Activated T-cell treated with anti-CD3 and anti-CD28 coated beads, Interleukin-2, amount 50 U/mL, for 24 hours (primary cell): ENCODE data around the gene CFAP47.
"Not testable (repeated sequence)": the region's sequence is repeated elsewhere in the genome, so short reads cannot be mapped to it uniquely, and the experiment has no call there.

Source experiments
- DNase-seq: peaks from one replicate; pipeline ENCODE4 v3.0.0-alpha.2; 2020
- H3K27ac Mint-ChIP-seq: 2 replicates; pipeline ENCODE4 v1.8.0; 2020; ENCODE audit warnings: mild to moderate bottlenecking, mixed read lengths
- H3K27me3 Mint-ChIP-seq: 2 replicates; pipeline ENCODE4 v1.8.0; 2020; ENCODE audit warnings: mixed read lengths
- H3K36me3 Mint-ChIP-seq: 2 replicates; pipeline ENCODE4 v1.8.0; 2020; ENCODE audit warnings: low read depth, mixed read lengths
- H3K4me1 Mint-ChIP-seq: 2 replicates; pipeline ENCODE4 v1.8.0; 2020; ENCODE audit warnings: low read depth, mixed read lengths
- H3K4me3 Mint-ChIP-seq: 2 replicates; pipeline ENCODE4 v1.8.0; 2020; ENCODE audit warnings: mild to moderate bottlenecking, moderate library complexity, mixed read lengths
- H3K9me3 Mint-ChIP-seq: 2 replicates; pipeline ENCODE4 v1.8.0; 2020; ENCODE audit warnings: mixed read lengths

CFAP47 gene

DNA sequence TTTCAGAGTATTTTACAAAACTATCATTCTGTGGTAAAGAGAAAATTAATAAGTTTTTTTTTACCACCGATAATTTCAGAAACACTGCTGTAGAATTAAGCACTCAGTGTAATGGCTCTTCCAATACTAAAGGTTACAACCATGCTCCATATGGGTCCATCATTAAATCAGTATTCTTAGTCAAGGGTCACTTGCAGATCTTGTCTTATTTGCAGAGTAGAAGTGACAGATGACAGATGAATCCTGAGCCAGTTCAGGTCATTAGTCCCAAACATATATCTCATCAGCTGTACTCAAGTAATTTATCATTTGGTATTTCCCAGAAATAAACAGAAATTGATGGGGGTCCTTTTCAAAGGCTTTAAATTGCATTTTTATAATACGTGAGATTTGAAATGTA is 182.9 kb downstream of the CFAP47 start:
- Mint-ChIP-seq H3K27ac (no peak overlapping the region), H3K4me3 (no peak overlapping the region)
- DNase-seq, result no peak

DNA sequence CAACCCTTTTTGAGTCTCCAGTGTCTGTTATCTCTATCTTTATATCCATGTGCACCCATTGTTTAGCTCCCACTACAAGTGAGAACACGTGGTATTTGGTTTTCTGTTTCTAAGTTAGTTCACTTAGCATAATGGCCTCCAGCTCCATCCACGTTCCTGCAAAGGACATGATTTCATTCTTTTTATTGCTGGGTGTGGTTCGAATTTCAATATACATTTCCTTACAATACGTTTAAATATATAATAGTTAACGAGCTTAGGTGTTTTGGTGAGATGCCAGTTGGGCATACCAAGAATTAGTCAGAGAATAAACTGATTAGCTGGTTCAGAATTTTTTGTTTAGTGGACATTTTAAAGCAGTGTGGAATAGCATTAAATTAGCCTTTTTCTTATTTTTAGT is 196.7 kb downstream of the CFAP47 start:
- Mint-ChIP-seq H3K4me1 (no peaks in the 10 kb centered on the region), H3K27ac (no peak overlapping the region), H3K36me3 (no peaks in the 10 kb centered on the region), H3K4me3 (no peak overlapping the region), H3K9me3 (peaks cover 2% of the 10 kb centered on the region), H3K27me3 (peaks cover 10% of the 10 kb centered on the region)
- no peak for DNase-seq

More for the DNA sequence above, 182.9 kb downstream of the CFAP47 start:
- H3K36me3 Mint-ChIP-seq, result no peaks in the 10 kb centered on the region
- peaks cover 7% of the 10 kb centered on the region for H3K27me3 Mint-ChIP-seq
- no peaks in the 10 kb centered on the region for H3K9me3 Mint-ChIP-seq
- no peaks in the 10 kb centered on the region for H3K4me1 Mint-ChIP-seq

DNA sequence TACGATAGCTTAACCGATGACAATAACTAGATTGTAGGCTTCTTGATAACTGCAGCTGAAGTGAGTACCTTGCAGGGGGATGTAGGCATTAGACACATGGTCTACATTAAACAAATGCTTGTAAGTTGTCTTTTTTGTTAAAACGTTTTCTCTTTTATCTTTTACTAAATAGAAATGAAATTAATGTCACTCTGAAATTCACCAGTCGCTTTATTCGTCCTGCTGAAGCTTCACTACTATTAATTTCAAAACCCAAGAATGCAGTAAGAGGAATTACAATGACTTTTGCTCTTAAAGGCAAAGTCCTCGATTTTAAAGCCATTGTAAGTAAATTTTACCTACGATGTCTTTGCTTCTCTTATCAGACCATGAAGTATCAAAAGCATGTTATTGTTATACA is 239.7 kb downstream of the CFAP47 start:
- Mint-ChIP-seq H3K4me1 (no peaks in the 10 kb centered on the region), H3K27ac (no peak overlapping the region), H3K27me3 (peaks cover 3% of the 10 kb centered on the region), H3K9me3 (no peaks in the 10 kb centered on the region), H3K4me3 (no peak overlapping the region), H3K36me3 (no peaks in the 10 kb centered on the region)
- no peak for DNase-seq

DNA sequence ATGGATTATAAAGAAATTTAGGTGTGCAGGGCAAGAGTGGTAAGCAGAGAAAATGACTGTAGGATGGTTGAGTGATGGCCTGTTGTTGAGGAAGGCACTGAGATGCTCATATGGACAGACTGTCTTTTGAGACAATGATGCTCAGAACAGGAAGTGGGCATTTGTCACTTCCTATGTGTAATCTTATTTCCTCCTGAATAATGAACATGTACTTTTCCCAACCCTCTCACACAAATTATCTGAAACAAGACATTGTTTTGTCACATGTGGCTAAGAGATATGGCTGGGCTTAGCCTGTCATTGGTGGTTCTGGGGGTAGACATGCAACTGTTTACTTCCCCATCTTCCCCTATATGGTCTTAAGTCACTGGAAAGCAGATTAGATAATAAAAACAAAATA is 240.5 kb downstream of the CFAP47 start:
- no peak for DNase-seq
- Mint-ChIP-seq H3K4me1 (no peaks in the 10 kb centered on the region), H3K9me3 (no peaks in the 10 kb centered on the region), H3K36me3 (no peaks in the 10 kb centered on the region), H3K4me3 (no peak overlapping the region), H3K27ac (no peak overlapping the region), H3K27me3 (peaks cover 3% of the 10 kb centered on the region)

DNA sequence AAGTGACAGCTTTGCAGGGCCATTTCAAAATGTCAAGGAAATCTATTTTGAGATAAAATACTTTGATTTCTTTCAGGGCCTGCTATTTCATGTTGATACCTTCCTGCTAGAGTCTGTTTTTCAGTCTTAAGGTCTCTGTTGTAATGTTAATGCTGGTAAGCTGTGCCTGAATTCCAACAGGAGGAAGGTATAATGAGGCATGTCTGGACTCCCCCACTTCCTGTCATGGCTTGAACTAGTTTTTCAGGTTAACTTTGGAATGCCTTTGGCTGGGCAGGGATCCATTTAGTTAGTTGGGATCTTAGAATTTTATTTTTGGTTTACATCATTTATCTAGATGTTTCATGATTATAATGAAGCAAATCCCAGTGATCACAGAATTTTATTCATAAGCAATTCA is 279.0 kb downstream of the CFAP47 start:
- H3K36me3 Mint-ChIP-seq, result no peaks in the 10 kb centered on the region
- no peaks in the 10 kb centered on the region for H3K4me1 Mint-ChIP-seq
- no peak for DNase-seq
- H3K4me3 Mint-ChIP-seq, result no peak overlapping the region
- peaks cover 13% of the 10 kb centered on the region for H3K27me3 Mint-ChIP-seq
- no peak overlapping the region for H3K27ac Mint-ChIP-seq
- H3K9me3 Mint-ChIP-seq, result no peaks in the 10 kb centered on the region

DNA sequence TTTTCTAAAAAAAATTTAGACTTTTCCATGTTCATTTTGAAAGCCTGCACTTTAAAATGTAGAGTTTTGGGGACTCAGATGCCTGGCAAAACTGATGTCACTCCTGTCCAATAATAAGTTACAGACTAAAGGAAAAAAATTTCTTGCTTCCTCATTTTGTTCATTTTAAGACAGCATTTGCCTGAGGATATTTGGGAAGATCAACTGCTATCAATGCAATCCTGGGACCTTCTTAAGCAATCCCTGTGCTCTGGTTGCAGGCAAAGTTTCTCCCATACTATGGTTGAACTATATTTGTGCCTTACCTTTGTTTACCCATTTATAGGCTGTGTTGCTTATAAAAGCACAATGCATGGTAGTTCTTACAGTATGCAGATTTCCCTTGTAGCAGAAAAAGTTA is 280.4 kb downstream of the CFAP47 start:
- Mint-ChIP-seq H3K27me3 (peaks cover 7% of the 10 kb centered on the region), H3K4me1 (no peaks in the 10 kb centered on the region), H3K9me3 (no peaks in the 10 kb centered on the region), H3K4me3 (no peak overlapping the region), H3K27ac (no peak overlapping the region), H3K36me3 (no peaks in the 10 kb centered on the region)
- no peak for DNase-seq

DNA sequence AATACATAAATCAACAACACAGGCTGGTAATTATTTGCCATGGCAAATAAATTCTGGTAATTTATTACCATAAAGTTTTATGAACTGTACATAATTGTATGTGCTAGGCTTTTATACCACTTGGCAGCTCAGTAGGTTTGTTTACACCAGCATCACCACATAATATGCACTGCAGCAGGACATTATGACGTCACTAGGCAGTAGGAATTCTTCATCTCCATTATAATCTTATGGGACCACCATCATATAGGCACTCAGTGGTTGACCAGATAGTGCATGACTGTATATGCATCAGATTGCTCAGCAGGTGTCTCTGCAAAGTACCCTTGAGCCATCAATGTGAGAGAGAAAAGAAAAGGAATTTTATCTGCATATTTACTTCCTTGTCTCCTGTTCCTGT is 295.4 kb downstream of the CFAP47 start:
- Mint-ChIP-seq H3K27me3 (peaks cover 12% of the 10 kb centered on the region), H3K27ac (no peak overlapping the region), H3K9me3 (no peaks in the 10 kb centered on the region), H3K36me3 (no peaks in the 10 kb centered on the region), H3K4me1 (no peaks in the 10 kb centered on the region), H3K4me3 (no peak overlapping the region)
- DNase-seq, result no peak

DNA sequence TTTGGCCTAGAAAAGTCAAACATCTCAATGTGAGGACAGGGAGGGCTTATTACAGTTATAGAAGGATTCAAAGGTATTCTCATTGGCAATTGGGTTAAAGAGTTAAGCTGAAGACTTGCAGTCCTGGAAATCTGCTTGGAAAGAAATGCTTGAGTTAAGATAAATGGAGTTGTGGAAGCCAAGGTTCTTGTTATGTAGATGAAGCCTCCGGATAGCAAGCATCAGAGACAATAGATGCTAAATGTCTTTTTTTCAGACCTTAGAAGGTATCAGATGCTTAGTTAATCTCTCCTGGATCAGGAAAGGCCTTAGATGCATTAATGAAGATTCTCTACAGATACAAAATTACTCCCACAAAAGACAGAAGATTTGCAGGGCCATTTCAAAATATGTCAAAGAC is 299.3 kb downstream of the CFAP47 start:
- no peaks in the 10 kb centered on the region for H3K4me1 Mint-ChIP-seq
- H3K27ac Mint-ChIP-seq, result no peak overlapping the region
- no peaks in the 10 kb centered on the region for H3K36me3 Mint-ChIP-seq
- H3K9me3 Mint-ChIP-seq, result no peaks in the 10 kb centered on the region
- H3K27me3 Mint-ChIP-seq, result peaks cover 12% of the 10 kb centered on the region
- DNase-seq, result no peak
- H3K4me3 Mint-ChIP-seq, result no peak overlapping the region

DNA sequence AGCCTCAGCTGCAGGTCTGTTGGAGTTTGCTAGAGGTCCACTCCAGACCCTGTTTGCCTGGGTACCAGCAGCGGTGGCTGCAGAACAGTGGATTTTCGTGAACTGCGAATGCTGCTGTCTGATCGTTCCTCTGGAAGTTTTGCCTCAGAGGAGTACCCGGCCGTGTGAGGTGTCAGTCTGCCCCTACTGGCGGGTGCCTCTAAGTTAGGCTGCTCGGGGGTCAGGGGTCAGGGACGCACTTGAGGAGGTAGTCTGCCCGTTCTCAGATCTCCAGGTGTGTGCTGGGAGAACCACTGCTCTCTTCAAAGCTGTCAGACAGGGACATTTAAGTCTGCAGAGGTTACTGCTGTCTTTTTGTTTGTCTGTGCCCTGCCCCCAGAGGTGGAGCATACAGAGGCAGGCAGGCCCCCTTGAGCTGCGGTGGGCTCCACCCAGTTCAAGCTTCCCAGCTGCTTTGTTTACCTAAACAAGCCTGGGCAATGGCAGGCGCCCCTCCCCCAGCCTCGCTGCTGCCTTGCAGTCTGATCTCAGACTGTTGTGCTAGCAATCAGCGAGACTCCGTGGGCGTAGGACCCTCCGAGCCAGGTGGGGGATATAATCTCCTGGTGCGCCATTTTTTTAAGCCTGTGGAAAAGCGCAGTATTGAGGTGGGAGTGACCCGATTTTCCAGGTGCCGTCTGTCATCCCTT is 315.4 kb downstream of the CFAP47 start:
- H3K4me1 Mint-ChIP-seq, H3K9me3 Mint-ChIP-seq, DNase-seq, H3K36me3 Mint-ChIP-seq, H3K4me3 Mint-ChIP-seq, H3K27ac Mint-ChIP-seq: not testable (repeated sequence)
- H3K27me3 Mint-ChIP-seq, result peaks cover 17% of the 10 kb centered on the region

DNA sequence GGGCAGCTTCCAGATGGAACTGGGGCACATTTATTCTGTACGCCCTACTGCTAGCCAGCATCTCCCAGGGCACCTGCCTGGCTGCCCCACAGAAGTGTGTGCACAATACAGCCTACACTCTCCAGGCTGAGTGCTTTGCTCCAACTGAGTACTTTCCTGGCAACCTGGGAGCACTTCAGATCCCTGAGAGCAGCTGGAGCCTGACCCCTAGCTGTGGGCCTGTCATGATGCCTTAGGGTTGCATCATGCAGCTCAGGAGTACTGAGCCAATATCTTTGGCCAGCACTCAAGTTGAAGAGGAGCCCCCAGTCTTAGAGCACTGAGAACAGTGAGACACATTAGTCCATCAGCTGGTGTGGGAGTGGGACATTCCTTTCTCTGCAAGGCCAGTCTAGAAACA is 321.9 kb downstream of the CFAP47 start:
- H3K4me3 Mint-ChIP-seq, result no peak overlapping the region
- H3K27ac Mint-ChIP-seq, result no peak overlapping the region
- no peaks in the 10 kb centered on the region for H3K4me1 Mint-ChIP-seq
- no peak for DNase-seq
- H3K9me3 Mint-ChIP-seq, result no peaks in the 10 kb centered on the region
- no peaks in the 10 kb centered on the region for H3K36me3 Mint-ChIP-seq
- H3K27me3 Mint-ChIP-seq, result peaks cover 34% of the 10 kb centered on the region

DNA sequence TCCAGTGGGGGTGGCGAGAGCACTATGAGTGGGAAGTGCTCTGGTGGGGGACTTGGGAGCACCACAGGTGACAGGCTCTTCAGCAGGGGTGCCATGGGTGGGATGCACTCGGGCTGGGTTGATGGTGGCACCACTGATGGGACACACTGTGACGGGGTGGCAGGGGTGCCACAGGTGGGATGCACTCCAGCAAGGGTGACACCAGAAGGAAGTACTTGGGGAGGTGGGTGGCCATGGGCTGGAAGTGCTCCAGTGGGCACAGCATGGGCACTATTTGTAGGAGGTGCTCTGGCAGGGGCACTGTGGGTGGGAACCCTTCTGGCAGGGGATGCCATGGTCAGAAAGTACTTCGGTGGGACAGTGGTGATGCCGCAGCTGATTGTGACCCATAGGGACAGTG is 346.6 kb downstream of the CFAP47 start:
- Mint-ChIP-seq H3K4me1 (no peaks in the 10 kb centered on the region), H3K9me3 (no peaks in the 10 kb centered on the region), H3K27ac (no peak overlapping the region), H3K4me3 (no peak overlapping the region), H3K36me3 (no peaks in the 10 kb centered on the region), H3K27me3 (peaks cover 16% of the 10 kb centered on the region)
- DNase-seq, result no peak

DNA sequence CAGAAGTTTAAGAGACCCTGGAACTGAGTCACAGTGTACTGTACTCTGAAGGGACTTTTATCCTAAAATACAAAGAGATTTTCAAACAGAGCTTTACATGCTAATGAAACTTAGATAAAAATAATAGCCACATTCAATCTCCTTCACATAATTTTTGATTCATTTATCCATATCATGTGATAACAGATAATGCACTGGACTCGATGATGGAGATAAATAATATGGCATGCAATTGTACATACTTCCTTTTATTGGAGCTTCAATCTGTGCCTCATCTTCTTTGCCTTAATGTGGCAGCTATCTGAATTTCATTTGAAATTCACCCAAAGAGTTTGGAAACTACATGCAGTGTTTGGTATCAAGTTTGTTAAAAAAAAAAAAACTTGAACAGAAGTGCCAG is 390.6 kb downstream of the CFAP47 start:
- Mint-ChIP-seq H3K9me3 (no peaks in the 10 kb centered on the region), H3K4me1 (no peaks in the 10 kb centered on the region), H3K27ac (no peak overlapping the region), H3K36me3 (no peaks in the 10 kb centered on the region), H3K4me3 (no peak overlapping the region), H3K27me3 (peaks cover 4% of the 10 kb centered on the region)
- DNase-seq, result no peak

DNA sequence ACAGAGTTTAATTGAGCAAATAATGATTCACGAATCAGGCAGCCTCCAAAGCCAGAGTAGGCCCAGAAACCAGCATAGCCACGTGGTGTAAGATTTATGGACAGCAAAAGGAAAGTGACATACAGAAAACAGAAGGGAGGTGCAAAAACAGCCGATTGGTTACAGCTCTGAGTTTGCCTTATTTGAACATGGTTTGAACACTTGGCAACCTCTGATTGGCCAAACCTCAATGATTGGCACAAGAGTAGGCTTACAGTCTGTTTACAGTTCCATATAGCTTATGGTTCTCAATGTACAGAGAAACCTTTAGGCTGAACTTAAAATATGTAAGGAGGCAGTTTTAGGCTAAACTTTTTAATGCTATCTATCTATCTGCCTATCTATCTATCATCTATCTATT is 394.8 kb downstream of the CFAP47 start:
- Mint-ChIP-seq H3K36me3 (no peaks in the 10 kb centered on the region), H3K4me3 (no peak overlapping the region), H3K9me3 (no peaks in the 10 kb centered on the region), H3K4me1 (no peaks in the 10 kb centered on the region), H3K27me3 (peaks cover 4% of the 10 kb centered on the region), H3K27ac (no peak overlapping the region)
- DNase-seq, result no peak

DNA sequence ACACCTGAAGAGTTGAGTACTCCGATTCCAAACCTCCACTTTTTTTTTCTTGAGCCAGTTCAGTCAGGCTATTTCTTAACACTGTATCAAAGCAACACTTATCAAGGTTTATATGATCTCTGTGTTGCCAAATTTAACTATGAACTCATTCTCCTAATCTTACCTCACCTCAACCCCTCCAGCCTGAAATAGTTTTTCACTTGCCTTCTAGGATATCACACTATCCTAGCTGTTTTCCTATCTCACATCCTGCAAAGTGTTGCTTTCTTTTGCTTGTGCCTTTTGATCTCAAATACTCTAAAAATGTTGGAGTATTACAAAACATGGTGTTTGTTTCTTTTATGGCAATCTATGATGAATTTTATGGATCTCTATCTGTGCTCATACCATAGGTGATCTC is 415.0 kb downstream of the CFAP47 start:
- H3K27me3 Mint-ChIP-seq, result peaks cover 5% of the 10 kb centered on the region
- H3K27ac Mint-ChIP-seq, result no peak overlapping the region
- H3K9me3 Mint-ChIP-seq, result no peaks in the 10 kb centered on the region
- no peak overlapping the region for H3K4me3 Mint-ChIP-seq
- H3K4me1 Mint-ChIP-seq, result no peaks in the 10 kb centered on the region
- DNase-seq, result no peak
- H3K36me3 Mint-ChIP-seq, result no peaks in the 10 kb centered on the region

DNA sequence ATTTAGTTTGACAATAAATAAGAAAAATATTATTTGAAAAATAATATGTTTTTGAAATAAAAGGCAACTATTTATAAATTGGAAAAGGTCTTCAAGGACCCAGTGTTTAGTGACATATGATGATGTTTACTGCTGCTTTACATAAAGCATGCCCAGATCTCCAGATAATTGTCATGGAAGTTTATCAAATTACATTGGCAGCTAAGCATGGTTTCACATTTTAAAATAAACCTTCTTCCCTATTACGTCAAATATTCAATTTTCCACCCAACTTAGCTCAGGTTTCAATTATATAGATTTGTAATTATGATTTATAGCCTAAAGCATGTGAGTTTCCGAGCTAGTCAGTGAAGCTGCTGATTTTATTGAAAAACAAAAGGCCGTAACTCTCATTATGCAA is 417.2 kb downstream of the CFAP47 start:
- Mint-ChIP-seq H3K4me3 (no peak overlapping the region), H3K27ac (no peak overlapping the region), H3K27me3 (peaks cover 5% of the 10 kb centered on the region), H3K36me3 (no peaks in the 10 kb centered on the region), H3K4me1 (no peaks in the 10 kb centered on the region), H3K9me3 (no peaks in the 10 kb centered on the region)
- no peak for DNase-seq

DNA sequence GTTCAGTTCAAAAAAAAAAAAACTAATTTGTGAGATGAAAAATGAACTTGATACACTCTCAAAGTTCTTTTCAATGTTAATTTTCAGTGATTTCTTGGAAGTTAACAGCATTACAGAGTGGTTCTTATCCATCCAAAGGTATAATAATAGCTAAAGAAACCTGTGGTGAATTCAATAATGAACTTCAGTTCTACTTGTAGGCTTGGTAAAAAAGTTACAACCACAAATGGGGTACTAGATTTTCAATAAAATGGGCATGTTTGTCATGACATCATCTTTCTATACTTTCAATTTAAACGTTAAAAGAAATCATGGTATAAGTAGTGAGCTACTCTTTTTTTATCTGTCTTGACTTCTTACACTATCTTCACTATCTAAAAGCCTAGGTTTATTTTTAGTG is 424.8 kb downstream of the CFAP47 start:
- Mint-ChIP-seq H3K27me3 (no peaks in the 10 kb centered on the region), H3K9me3 (peaks cover 3% of the 10 kb centered on the region), H3K36me3 (no peaks in the 10 kb centered on the region), H3K4me3 (no peak overlapping the region), H3K4me1 (no peaks in the 10 kb centered on the region), H3K27ac (no peak overlapping the region)
- DNase-seq, result no peak
